Daoy (cell line): ENCODE measurements around the gene ABCD4. TPM values are rescaled to one million over a fixed set of nuclear protein-coding genes. Genes with fewer than 3 reads are reported as not detected.
A peak's percentile ranks its signal among the peaks of the same experiment; 100 is the strongest.
"Not testable (repeated sequence)": the region's sequence is repeated elsewhere in the genome, so short reads cannot be mapped to it uniquely, and the experiment has no call there.

ENCODE experiments used
- DNase-seq: peaks from one replicate; pipeline ENCODE4 v3.0.0-alpha.2; 2015; ENCODE audit warnings: low read depth
- total RNA-seq: library from RNA; depleted of rRNA; stranded (reverse); fragments of >200 nt; shearing (Covaris generic); gene quantifications from 2 replicates; pipeline ENCODE4 v1.2.3, GENCODE V29; 2014; rRNA removed

ABCD4 gene
- 22.5 and 23.0 TPM in 2 replicates for total RNA-seq

DNA sequence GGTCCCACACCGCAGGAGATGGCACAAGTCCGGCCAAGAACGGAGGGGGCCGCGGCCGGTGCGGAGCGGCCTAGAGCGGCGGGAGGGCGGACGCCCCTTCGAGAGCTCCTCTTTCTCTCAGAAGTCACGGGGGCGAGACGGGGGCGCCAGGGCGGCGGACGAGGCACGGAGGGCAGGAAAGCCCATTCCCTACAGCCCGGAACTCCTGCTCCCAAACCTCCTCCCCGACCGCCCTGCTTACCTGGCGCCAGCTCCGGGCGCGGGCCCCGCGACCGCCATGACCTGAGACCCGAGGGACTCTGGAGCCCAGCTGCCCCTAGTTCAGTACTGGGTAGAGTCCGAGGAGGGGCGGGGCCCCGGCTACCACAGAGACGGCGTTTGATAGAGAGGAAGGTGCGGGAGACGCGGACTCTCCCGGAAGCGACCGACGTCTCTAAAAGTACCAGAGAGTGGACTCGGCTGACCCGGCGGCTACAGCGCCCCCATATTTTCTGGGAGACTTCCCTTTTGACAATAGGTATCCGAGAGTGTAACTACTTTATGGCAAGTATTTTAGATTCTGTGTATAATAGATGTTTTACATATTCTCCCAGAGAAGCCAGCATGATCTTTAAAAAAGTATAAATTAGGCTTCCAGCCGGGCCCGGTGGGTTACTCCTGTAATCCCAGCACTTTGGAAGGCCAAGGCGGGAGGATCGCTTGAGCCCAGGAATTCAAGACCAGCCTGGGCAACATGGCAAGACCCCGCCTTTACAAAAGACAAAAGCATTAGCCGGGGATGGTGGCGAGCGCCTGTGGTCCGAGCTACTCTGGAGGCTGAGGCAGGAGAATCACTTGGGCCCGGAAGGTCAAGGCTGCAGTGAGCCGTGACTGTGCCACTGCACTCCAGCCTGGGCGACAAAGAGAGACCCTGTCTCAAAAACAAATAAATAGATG lies at the start of gene ABCD4:
TSS of gene ABCD4 (minus strand) at position 301 of the 936 bp plus-strand sequence. CDS start at position 279, 22 bp downstream.
- peak; percentile 95 for DNase-seq

DNA sequence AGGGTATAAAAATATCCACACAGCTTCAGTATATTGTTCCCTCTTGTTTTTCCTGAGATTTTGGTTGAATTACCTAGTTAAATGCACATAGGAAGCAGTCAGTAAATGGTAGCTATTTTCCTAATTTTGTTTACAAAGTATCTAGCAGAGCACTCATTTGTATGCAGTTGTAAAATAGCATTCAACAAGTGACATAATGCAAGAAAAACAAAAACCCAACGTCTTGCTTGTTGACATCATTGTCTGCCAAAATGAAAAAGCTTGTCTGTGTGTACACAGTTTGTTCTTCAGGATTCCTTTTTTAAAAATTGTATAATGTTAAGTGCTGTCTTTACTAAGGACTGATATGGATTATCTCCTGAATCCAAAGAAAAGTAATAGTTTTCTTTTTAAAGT lies 48.2 kb upstream of the ABCD4 start:
- DNase-seq: no peak

- no peak for DNase-seq
Measured at GRCh38 chr14:74350211-74350927, 47.6 kb upstream of the ABCD4 start.

DNA sequence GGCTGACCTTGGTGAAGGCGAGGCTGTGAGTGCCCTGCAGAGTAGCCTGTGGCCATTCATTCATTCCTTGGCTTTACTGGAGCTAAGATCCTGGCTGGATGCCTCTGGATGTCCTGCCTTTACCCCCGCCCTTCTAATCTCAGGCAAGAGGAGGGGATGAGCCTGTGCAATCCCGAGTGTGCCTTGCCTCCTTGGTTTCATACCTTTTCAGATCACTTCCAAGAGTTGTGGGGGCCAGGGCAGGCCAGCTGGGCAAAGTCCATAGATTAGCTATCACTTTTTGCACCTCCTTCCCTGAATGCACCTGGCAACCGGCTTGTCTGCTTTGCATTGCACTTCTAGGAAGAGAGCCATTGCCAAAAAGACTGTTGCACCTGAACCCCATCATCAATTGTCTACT lies 47.0 kb upstream of the ABCD4 start:
- no peak for DNase-seq

DNA sequence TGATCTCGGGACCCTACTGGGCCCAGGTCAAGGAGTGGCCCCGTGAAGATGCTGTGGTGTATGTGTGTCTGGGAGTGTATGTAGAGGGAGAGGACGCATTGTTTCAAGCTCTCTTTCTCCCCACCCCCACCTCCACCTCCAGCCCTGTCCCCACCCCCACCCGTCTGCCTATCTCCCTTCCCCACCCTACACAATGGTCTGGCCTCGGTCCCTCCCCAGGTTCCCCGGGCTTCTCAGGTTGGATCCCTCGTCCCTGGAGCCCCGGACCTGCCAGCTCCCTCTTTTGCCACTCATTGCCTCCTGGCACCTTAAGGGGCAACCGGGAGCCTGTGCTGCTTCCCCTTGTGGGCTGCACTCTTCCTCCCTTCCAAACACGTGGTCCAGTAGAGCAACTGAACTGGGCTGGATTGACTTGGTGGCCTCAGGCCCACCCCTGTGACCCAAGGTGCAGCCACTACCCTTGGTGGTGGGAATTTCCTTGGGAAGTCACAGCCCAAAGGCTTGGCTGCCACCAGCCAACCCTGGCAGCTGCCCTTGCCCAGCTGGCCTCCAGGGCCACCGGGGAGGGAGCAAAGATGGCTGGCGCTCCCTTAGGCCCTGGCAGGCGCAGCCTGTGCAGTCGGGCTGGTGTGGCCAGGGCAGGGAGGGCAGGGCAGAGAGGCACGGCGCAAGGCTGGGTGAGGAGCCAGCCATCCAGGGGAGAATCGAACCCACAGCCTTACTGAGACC lies 46.2 kb upstream of the ABCD4 start:
- DNase-seq: no peak

DNA sequence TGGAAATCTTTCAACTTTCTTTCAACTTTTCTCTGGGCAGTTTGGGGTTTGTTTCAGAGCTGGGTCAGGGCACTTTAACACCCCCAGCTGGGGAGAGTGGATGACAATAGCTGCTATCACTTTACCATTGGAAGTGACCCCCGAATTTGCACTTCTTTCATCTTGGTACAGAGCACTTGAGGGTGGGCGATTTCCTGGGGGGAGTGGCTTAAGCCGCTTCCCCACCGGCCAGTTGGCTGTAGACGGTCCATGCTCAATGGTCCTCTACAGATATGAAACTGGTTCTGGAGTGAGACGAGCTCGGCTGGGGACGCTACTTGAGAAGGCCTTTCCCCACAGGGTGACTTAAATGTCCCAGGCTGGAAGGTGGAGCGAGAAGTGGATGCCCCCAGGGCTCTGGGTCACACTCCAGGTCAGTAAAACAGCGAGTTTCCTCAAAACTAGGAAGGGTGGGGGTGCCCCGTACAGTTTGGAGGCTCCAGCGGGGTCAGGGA lies 45.6 kb upstream of the ABCD4 start, which contains the start of gene VRTN:
TSS of gene VRTN (plus strand) at position 231 of the 494 bp plus-strand sequence. CDS start 8,313 bp downstream, outside the sequence.
- DNase-seq: no peak

- DNase-seq: no peak
Measured at GRCh38 chr14:74347795-74348100, 45.0 kb upstream of the ABCD4 start.

GRCh38 chr14:74347097-74347794 lies 44.5 kb upstream of the ABCD4 start:
- DNase-seq: no peak

DNA sequence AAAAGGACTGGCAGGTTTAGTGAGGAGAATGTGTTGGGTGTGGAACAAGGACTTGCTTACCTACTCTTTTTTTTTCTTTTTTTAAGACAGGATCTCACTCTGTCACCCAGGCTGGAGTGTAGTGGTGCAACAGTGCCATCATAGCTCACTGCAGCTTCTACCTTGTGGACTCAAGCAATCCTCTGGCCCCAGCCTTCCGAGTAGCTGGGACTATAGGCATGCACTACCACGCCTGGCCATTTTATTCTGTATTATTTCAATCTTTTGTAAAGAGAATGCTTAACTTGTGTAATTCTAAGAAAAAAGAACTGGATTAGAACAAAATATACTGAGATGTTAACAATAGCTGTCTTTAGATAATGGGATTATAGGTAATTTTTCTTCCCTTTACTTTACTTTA lies 43.6 kb upstream of the ABCD4 start:
- no peak for DNase-seq

GRCh38 chr14:74333909-74334308 lies 31.2 kb upstream of the ABCD4 start:
- DNase-seq: peak; percentile 82

DNA sequence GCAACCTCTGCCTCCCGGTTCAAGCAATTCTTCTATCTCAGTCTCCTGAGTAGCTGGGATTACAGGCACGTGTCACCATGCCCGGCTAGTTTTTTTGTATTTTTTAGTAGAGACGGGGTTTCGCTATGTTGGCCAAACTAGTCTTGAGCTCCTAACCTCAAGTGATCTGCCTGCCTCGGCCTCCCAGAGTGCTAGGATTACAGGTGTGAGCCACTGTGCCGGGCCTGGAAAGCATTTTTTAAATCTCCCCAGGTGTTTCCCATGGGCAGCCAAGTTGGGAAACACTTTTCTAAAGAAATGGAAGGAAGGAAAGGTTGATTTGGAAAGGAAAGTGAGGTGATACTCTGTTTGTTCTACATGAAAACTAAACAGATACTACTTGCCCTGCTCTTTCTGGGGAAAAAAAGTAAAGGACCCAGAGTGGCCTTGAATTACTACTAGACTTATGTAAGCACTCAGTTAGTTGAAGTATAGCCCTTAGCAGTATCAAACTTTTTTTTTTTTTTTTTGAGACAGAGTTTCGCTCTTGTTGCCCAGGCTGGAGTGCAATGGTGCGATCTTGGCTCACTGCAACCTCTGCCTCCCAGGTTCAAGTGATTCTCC lies 27.3 kb upstream of the ABCD4 start:
- not testable (repeated sequence) for DNase-seq

- no peak for DNase-seq
Measured at GRCh38 chr14:74326369-74327152, 23.8 kb upstream of the ABCD4 start.

DNA sequence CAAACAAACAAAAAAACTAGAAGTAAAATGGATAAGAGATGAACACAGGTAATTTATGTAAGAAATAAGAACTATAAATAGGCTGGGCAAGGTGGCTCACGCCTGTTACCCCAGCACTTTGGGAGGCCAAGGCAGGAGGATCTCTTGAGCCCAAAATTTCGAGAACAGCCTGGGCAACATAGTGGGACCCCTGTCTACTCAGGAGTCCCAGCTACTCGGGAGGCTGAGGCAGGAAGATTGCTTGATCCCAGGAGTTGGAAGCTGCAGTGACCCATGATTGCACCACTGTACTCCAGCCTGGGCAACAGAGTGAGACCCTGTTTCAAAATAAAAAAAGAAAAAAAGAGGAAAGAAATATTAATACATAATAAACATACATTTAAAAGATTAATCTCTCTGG lies 22.7 kb upstream of the ABCD4 start:
- DNase-seq: no peak

DNA sequence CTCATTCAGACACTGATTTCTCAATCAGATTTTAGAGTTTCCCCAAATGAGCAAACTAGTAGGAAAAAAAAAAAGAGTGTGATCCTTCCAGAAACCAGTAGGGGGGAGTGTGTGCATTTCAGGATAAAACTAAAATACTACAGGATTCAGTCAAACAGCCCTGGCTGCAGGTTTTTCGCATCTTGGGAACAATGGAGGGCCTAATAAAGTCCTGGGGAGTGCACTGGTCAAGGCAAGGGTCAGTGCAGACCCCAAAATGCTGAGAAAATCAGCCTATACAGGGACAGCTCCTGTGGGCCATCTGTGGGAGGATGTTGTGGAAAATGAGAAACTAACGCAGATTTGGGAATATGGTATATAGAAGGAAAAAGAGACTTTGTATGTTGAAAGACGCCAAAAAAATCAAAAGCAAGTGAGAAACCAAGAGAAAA lies 22.2 kb upstream of the ABCD4 start:
- DNase-seq: peak; percentile 17

- DNase-seq: no peak
Measured at GRCh38 chr14:74314576-74314975, 11.8 kb upstream of the ABCD4 start.

DNA sequence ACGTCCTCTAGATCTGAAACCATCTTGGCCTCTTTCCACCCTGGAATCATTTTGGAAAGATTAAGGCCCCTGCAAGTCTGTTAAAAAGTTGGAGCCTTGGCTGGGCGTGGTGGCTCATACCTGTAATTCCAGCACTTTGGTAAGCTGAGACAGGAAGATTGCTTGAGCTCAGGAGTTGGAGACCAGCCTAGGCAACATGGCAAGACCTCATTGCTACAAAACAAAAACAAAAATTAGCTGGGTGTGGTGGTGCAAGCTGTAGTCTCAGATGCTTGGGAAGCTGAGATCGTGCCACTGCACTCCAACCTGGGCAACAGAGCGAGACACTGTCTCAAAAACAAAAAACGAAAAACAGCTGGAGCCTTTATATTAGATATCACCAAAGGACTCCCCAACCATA lies 10.9 kb upstream of the ABCD4 start:
- no peak for DNase-seq

DNA sequence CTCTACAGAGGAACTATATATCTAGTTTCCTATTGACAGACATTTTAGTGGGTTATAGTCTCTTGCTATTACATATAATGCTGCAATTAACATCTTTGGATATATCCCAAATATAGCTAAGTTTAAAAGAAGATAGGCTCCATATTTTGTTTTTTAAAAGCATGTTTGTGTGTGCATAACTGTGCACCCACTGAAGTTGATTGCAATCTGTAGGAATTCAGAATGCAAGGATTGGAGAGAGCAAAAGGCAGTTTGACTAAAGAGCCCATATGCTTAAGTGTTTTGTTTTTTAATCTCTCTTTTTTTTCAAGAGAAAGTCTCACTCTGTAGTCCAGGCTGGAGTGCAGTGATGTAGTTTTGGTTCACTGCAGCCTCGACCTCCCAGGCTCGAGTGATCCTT lies 9.4 kb upstream of the ABCD4 start:
- DNase-seq: no peak

GRCh38 chr14:74309125-74310022 lies 6.6 kb upstream of the ABCD4 start:
- no peak for DNase-seq

DNA sequence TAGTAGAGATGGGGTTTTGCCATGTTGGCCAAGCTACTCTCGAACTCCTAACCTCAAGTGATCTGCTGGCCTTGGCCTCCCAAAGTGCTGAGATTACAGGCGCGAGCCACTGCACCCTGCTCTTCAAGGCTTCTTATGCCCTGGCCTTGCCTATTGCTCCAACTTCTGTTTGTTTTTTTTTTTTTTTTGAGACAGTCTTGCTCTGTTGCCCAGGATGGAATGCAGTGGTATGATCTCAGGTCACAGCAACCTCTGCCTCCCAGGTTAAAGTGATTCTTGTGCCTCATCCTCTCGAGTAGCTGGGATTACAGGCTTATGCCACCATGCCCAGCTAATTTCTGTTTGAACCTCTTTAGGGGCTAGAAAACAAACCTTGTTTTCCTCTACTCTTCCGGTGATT lies 6.0 kb upstream of the ABCD4 start:
- no peak for DNase-seq
